NCI-H526 (cell line): ENCODE measurements around the gene EPS8.
"Not testable (repeated sequence)": the region's sequence is repeated elsewhere in the genome, so short reads cannot be mapped to it uniquely, and the experiment has no call there.

ENCODE experiments used
- DNase-seq, 2 experiments: peaks; one replicate each; lab custom pipeline; 2025; lab: John Stamatoyannopoulos, UW

EPS8 gene

DNA sequence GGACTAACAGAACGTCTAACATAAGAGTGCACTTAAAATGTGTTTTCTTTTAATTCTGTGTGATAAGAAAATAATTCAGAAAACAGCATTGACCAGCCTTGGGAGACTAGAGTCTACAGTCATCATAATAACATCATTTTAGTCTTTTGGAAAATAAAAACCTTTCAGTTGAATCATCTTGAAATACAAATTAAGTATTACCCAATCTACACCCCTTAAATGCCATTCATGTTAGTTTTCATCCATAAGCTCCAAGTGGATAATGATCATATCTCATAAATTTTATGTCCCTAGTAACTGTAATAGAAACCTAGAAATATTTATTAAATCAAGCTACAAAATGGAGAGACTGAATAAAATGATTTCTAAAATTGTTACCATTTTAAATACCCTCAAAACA lies 32.4 kb downstream of the EPS8 start:
- DNase-seq: no peak

DNA sequence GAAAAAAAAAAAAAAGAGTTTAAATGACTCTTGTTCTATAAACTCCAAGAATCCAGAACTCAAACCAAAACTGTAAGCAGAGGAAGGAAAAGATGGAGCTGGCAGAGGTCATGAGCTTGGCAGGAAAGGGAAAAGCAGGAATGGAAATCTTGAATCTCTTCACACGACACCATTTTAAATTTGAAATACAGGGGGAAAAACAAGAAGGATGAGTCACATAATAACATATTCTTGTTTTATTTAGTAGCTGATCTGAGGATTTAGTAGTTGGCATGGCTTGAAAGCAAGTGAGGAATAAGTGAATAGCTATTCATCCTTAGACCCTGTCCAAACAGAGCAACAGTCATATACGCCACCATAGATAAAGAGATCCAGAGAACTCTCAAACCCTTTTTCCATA lies 35.0 kb downstream of the EPS8 start:
- DNase-seq: no peak

DNA sequence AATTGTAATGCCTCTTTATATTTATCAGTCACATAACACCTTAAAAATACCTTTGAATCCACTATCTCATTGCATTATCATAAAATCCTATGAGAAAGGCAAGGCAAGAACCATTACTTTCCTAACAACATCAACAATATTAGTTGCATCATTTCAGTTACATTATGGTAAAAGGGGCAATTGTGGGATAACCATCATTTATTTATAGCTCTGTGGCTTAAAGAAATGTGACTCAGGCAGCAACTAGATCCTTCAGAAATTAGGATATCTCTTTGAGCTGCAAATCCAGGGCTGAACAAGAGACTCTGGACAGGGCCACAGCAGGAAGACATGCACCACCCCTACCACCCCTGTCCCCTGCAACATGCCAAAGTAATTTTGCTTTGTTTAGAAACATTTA lies 36.4 kb downstream of the EPS8 start:
- no peak for DNase-seq

DNA sequence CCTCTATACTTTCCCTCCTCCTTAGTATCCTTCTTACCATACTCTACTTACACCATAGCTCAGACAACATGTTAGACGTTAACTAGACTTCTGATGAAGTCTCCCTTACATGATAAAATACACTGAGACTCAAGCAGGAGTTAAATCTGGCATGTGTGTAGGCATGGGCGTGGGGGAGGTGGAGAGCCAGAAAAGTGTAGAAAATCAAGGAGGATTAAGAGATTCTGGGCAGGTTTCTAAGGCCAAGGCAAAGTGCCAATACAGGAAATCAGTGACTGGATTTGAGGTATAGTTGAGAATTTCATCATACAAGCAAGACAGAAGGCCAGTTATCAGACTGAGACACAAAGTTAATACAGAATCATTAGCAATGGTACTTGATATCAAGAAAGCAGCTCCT lies 37.4 kb downstream of the EPS8 start:
- DNase-seq: no peak

DNA sequence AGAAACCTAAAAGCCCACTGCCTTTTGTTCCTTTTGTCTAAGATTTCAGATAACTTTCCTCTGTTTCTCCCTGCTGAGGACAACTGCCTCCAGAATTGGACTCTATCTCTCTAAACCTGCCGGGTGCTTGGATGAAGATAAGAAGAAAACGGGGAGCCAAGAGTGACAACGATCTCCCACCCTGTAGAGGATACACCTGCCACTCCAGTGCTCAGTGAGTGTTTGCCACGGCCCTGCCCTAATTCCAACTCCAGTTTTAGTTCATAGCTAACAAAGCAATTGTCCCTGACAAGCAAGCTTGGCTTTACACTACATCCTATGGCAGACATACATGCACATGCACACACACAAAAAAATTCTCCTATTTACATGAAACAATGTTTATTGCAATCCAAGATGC lies 39.3 kb downstream of the EPS8 start:
- no peak for DNase-seq

DNA sequence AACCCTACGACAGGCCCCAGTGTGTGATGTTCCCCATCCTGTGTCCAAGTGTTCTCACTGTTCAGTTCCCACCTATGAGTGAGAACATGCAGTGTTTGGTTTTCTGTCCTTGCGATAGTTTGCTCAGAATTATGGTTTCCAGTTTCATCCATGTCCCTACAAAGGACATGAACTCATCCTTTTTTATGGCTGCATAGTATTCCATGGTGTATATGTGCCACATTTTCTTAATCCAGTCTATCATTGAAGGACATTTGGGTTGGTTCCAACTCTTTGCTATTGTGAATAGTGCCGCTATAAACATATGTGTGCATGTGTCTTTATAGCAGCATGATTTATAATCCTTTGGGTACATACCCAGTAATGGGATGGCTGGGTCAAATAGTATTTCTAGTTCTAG lies 47.3 kb downstream of the EPS8 start:
- not testable (repeated sequence) for DNase-seq

DNA sequence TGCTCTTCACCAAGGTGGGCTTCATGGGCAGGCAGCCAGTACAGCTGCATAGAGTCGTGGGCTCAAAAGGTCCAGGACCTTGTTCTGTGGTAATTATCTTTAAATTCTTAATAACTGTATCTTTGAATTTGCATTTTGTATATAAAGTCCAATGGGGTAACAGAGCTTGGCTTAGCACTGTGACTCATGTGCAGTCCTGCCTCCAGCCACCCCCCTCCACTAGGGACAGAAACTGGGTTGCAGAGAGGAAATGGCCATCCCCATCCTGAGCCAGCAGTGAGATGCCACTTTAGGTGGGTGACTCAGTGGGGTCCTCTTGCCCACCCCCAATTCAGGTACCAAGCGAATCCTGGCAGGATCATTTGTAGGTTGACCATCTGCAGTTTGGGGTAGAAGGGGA lies 48.1 kb downstream of the EPS8 start:
- DNase-seq: no peak

DNA sequence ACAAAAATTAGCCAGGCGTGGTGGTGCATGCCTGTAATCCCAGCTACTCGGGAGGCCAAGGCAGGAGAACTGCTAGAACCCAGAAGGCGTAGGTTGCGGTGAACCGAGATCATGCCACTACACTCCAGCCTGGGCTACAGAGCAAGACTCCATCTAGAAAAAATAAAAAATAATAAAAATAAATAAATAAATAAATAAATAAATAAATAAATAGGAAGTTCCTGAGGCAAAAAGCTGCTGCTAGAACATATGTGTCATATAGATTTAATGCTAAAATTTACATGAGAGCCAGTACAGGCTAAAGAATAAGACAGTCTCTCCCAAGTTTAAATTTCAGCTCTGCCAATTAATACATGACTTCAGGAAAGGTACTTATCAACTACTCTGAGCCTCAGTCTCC lies 48.8 kb downstream of the EPS8 start:
- not testable (repeated sequence) for DNase-seq

DNA sequence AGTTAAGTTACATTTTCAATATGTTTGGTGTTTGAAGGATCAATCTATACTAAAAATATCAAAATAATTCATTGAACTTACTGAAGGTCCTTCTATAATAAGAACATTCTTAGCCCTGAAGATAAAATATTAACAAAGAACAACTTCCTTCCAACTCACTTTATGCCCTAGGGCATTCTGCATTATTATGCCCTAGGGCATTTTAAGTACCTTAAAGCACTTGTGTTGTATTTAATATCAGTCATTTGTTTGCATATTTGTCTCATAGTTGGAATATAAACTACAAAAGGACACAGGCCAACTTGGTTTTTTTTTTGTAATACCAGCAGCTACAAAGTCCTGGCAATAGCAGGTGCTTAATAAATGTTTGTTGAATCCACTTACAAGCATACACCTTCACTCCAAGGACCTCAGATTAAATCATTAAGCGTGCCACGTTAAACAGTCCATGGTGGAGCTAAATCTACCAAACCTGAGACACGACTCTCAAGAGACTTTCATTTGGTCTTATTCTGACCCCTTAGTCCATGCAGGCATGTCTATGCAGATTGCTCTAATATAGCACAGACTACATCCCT lies 50.7 kb downstream of the EPS8 start:
- no peak for DNase-seq

DNA sequence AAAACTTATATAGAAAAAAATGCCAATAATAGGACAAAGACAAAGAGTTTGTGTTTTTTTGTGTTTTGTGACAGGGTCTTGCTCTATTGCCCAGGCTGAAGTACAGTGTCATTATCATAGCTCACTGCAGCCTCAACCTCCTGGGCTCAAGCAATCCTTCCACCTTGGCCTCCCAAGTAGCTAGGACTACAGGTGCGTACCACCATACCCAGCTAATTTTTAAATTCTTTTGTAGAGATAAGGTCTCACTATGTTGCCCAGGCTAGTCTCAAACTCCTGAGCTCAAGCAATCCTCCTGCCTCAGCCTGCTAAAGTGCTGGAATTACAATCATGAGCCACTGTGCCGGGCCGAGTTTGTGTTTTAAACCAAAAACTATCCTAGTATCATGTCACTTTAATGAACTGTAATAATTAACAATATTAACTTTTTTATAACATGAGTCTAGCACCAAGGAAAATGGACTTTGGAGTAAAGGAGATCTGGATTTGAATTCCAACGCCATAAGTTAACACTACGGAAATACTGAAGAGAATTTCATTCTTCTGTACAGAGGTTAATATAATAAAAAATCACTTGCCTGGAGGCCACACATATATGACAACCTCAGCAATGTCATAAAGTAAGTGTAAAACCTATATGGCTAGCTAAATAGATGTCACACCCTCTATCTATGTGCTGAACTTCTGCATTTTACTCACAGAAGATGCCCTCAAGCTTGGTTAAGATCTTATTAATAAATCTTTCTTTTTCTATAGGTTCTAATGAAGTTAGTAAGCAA lies 53.2 kb downstream of the EPS8 start:
- no peak for DNase-seq

DNA sequence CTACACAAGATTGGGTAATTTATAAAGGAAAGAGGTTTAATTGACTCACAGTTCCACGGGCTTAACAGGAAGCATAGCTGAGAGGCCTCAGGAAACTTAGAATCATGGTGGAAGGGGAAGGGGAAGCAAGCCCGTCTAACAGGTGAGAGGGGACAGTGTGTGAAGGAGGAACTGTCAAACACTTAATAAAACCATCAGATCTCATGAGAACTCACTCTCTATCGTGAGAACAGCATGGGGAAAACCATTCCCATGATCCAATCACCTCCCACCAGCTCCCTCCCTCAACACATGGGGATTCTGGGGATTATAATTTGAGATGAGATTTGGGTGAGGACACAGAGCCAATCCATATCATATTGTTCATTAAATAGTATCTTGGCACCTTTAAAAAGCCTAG lies 56.1 kb downstream of the EPS8 start:
- no peak for DNase-seq

DNA sequence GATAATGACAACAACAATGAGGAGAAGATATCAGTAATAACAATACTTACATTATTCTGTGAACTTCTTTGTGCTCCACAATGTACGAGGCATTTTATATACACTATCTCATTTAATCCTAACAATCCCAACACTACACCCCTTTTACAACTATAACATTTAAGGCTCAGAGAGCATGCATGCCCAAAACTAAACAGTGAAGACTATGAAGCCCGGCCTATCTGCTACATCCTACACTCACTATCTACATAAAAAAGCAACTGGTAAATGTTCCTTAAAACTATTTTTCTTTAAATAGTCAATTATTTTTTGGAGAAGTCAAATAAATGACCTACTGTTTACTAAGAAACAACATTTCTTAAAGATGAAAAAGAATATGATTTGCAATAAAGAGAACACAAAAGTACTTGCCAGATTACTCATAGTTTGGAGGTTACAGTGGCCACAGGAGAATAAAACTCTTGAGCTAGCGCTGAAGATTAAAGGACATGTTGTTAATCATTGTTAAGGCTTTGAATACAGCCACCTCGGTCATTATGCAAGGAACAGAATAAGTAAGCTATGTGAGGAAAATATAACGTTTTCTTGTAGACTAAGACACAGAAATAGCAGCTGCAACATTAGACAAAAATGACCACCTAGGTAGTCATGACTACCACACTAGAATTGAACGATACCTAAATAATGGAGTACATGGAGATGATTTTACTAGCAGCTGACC lies 56.7 kb downstream of the EPS8 start:
- no peak for DNase-seq

DNA sequence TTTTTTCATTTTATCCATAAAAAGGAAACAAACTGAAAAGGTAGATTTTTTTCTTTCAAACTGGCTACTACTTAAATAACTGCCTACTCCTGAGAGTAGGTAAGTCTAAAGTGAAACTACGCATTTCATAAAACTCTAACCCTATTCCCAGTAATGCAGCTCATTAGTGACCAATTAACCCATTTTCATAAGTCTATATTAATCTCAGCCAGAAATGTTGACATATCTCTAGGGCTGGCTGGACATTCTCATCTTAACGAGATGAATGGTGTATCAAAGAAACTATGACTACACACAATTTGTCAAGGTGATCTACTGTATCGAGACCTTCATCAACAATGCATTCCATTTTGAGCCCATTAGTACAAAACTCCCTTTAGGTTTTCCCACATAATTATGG lies 57.2 kb downstream of the EPS8 start:
- DNase-seq: no peak

DNA sequence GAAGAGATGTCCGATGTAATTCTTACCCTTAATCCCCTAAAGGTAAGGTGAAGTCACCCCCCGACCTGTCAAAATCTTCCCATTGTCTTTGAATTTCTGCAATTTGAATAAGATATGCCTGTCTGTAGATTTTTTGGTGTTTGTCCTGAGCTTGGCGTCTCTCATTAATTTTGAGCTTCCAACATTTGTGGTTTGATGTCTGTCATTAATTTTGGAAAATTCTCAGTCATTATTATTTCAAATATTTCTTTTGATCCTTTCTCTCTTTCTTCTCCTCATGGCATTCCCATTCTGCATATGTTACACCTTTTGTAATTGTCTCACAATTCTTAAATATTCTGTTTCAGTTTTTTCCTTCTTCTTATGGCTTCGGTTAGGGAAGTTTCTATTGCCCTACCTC lies 60.1 kb downstream of the EPS8 start:
- no peak for DNase-seq

DNA sequence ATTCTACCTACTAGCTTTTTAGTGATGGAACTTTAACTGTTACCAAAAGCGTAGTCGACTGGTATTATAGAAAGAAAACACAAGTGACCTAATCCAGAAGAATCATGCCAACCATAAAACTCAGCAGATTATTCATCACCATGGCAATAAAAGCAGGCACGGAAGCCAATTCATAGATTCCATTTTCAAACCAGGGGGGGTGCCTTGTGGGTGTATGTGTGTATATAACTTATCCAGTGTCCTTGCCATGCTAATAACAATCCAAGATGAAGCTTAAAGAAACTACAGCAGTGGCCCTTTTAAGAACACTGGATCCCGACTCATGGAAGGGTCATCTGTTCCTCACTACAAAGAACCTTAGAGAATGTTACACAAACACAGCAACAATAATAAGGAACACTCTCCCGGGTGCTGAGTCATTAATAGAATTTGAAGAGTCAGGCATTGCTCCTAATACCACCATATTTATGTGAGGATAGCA lies 61.0 kb downstream of the EPS8 start:
- no peak for DNase-seq

DNA sequence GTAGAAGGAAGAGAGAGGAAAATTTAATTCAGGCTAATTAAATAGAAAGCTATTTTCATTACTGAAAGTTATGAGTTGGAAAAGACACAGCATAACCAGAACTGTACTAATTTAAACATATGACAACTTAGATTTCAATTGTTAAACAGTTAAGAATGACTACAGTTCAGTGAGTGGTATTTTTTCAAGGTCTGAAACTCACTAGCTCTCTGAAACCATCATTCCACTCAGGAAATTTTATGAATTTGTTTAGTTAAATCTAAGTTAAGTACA lies 62.4 kb downstream of the EPS8 start:
- DNase-seq: no peak

DNA sequence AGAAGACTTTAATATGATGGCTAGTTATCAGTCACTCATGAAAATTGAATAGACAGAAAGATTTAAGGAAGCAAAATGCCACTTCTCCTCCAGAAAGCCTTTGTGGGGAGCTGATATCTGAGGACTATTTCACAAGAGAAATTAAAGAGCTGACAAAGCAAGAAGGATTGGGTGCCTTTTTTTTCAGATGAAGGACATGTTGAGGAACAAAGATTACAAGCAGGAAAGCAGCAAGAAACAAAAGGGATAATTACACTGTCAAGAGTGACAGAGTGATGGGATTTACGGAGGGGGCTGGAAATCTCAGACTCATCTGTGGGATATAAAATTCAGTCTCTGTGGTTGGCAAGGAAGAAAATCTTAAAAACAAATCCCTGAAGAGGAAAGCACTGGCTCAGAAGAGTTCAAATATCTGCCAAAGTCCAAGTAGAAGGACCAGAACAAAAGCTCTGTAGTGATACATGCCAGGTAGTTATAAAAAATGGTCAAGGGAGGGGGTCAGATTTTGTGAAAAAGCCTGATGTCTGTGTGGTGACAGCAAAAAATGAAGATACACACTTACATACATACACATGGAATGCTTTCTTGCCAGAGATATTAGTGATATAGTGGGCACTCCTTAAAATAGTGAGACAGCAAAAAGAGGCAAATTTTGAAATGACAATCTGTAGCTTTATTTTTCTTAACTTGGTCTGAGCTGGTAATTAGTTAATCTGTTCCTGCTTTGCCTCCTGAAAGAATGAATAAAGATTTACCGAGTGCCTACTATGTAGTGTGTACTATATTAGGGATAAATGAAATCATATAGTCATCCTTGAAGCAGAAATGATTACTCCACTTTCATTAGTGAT lies 62.9 kb downstream of the EPS8 start:
- DNase-seq: no peak

DNA sequence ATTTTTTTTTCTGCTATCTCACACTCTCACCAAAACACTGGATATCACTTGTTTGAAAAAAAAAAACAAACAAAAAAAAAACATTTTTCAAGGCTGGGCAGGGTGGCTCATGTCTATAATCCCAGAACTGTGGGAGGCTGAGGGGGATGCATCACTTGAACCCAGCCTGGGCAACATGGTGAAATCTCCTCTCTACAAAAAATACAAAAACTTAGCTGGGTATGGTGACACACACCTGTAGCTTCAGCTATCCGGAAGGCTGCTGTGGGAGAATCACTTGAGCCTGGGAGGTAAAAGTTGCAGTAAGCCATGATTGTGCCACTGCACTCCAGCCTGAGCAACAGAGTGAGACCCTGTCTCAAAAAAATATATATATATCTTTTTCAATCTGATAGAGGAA lies 66.2 kb downstream of the EPS8 start:
- no peak for DNase-seq

DNA sequence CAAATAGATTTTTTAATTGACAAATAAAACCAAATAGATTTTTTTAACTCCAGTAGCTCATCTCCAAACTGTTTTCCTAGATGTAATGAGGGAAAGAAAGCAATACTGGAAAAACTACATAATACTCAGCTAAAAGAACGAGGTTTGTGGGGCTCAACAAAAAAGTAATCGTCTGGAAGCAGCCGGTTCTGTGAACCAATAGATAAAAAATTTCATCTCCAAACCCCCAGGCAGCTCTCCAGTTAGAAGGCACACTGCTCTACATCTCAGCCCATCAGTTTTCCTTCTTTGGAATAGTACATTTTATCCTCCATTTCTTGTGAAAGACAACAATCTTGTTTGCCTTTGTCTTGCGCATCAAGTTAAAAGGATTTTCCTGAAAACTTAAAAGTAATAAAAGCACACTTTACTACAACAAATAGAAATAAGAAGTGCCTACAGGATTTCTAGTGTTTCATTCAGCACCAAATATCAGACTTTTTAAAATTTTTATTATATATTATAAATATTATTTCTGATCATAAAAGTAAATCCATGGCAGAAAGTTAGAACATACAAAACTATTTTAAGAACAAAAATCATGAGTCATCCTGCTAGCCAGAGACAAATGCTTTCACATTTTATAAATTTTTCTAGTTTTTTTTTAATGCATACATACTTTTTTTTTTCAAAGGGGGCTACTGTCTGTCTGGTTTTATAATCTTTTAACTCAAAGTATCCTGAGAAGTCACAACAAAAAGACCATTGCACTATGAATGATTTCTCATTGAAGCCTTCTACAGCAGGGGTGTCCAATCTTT lies 67.7 kb downstream of the EPS8 start:
- DNase-seq: no peak

DNA sequence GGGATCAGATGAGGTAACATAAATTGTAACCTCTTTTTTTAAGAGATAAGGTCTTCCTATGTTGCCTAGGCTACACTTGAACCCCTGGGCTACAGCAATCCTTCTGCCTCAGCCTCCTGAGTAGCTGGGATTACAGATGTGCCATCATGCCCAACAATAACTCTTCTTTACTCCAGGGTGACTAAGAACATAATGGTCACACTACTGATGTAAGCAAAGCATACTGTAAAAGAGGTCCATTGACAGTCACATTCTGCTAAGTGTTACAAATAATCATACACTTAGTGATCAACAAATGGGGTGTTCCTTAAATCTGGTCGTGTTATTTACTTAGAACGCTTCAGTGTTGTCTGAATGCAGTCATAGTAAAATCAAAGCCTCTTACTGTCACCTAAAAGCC lies 68.9 kb downstream of the EPS8 start:
- DNase-seq: no peak

DNA sequence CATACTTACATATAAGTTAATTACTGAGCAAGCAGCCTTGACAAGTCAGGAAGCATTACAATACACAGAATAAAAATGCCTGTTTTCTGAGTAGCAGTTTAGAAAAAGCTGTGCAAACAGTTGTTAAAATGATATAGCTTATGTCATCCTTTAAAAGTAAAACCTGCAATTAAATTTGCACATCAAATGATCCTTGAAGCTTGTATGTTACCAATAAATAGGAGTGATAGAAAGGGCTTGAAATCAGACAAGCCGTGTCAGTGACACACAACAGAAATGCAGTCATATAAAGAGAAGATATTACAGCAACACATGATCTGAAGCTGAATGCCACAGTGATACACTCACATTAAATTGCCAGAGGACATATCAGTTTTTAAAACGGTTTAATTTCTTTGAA lies 70.0 kb downstream of the EPS8 start:
- DNase-seq: peak in 1 of 2 experiments; percentile 3
